Nephron (organoid): ENCODE data around the gene RHOF.

Experiments
- H3K27ac Mint-ChIP-seq, 3 experiments: 2 replicates each; pipeline ENCODE4 v1.8.0; 2020; ENCODE audit warnings: mixed read lengths in 3 of 3, mild to moderate bottlenecking in 2 of 3, moderate library complexity in 1 of 3
- H3K27me3 Mint-ChIP-seq: 2 replicates; pipeline ENCODE4 v1.8.0; 2021; ENCODE audit warnings: low read depth, mild to moderate bottlenecking, moderate library complexity, mixed read lengths
- H3K36me3 Mint-ChIP-seq: 2 replicates; pipeline ENCODE4 v1.8.0; 2020; ENCODE audit warnings: low read depth, mixed read lengths
- H3K4me1 Mint-ChIP-seq: 2 replicates; pipeline ENCODE4 v1.8.0; 2020; ENCODE audit warnings: mixed read lengths
- H3K4me3 Mint-ChIP-seq, 3 experiments: 2 replicates each; pipeline ENCODE4 v1.8.0; 2020; ENCODE audit warnings: mild to moderate bottlenecking in 3 of 3, mixed read lengths in 3 of 3, moderate library complexity in 2 of 3
- H3K9me3 Mint-ChIP-seq: 2 replicates; pipeline ENCODE4 v1.8.0; 2020; ENCODE audit warnings: mixed read lengths
- TF ChIP-seq, protein P1 (sequence below), 3 experiments: fragments of 200-600 bp; sonication (generic); IDR thresholded peaks; one replicate each; pipeline ENCODE4 v1.5.0; 2021; ENCODE audit warnings: antibody characterized with exemption in 3 of 3; ENCODE audit not compliant: unreplicated experiment in 3 of 3

Gene RHOF

DNA sequence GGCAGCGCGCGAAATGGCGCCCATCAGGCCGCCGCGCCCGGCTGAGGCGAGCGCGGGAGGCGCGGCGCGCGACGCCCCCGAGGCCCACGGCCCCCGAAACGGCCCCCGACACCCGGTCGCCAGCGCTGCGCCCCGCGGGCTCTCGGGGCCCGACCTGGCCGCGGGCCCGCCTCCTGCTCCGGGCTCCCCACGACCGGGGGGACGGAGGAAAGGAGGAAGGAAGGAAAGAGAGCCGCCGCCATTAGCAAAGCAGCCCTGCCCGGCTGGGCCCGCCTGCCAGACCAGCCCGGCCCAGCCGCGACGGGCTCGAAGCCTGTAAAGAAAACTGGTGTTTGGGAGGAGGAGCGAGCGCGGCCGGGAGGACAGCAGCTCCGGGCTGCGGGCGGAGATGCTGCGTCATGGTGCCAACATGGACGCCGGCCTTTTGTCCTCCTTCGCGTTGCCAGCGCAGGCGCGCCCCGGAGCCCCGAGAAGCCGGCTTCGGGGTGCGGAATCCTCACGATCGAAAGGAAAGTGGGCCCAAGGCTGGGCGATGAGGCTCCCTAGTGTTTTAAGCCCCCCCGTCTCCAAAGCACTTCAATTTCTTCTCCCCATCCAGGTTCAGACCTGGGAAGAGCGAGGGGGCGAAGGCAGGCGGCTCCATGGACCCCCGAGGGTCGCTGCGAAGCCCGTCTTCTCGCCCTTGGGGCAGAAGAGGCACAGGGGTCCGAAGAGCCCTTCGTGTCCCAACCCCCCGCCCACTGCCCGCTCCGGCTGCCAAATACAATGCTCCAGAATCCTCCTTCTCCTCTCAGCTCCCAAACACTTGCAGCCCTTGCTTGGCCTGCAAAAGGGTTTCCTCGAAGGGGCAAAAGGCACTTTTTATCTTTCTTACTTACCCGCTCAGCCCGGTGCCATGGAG, 7.5 kb upstream of the RHOF start:
- Mint-ChIP-seq H3K9me3 (no peaks in the 10 kb centered on the region), H3K27me3 (no peaks in the 10 kb centered on the region), H3K36me3 (peaks cover 25% of the 10 kb centered on the region), H3K27ac (peak overlapping the region; percentile 99 to 100 (median 100)), H3K4me3 (peak overlapping the region; percentile 87 to 95 (median 92)), H3K4me1 (peaks cover 28% of the 10 kb centered on the region)
- TF ChIP-seq, protein P1, sequence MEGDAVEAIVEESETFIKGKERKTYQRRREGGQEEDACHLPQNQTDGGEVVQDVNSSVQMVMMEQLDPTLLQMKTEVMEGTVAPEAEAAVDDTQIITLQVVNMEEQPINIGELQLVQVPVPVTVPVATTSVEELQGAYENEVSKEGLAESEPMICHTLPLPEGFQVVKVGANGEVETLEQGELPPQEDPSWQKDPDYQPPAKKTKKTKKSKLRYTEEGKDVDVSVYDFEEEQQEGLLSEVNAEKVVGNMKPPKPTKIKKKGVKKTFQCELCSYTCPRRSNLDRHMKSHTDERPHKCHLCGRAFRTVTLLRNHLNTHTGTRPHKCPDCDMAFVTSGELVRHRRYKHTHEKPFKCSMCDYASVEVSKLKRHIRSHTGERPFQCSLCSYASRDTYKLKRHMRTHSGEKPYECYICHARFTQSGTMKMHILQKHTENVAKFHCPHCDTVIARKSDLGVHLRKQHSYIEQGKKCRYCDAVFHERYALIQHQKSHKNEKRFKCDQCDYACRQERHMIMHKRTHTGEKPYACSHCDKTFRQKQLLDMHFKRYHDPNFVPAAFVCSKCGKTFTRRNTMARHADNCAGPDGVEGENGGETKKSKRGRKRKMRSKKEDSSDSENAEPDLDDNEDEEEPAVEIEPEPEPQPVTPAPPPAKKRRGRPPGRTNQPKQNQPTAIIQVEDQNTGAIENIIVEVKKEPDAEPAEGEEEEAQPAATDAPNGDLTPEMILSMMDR (IDR thresholded peaks at IDR 0.05; ENCODE audit: unreplicated experiment in 3 of 3) = no peak

GRCh38 chr12:121799842-121800693, 6.6 kb upstream of the RHOF start:
- no peaks in the 10 kb centered on the region for H3K27me3 Mint-ChIP-seq
- H3K4me1 Mint-ChIP-seq = peaks cover 31% of the 10 kb centered on the region
- peaks cover 28% of the 10 kb centered on the region for H3K36me3 Mint-ChIP-seq
- peak overlapping the region; percentile 88 to 95 (median 93) for H3K4me3 Mint-ChIP-seq
- no peaks in the 10 kb centered on the region for H3K9me3 Mint-ChIP-seq
- peak overlapping the region; percentile 94 to 98 (median 97) for H3K27ac Mint-ChIP-seq
- TF ChIP-seq, protein P1 (IDR thresholded peaks at IDR 0.05; ENCODE audit: unreplicated experiment in 3 of 3) = no peak

DNA sequence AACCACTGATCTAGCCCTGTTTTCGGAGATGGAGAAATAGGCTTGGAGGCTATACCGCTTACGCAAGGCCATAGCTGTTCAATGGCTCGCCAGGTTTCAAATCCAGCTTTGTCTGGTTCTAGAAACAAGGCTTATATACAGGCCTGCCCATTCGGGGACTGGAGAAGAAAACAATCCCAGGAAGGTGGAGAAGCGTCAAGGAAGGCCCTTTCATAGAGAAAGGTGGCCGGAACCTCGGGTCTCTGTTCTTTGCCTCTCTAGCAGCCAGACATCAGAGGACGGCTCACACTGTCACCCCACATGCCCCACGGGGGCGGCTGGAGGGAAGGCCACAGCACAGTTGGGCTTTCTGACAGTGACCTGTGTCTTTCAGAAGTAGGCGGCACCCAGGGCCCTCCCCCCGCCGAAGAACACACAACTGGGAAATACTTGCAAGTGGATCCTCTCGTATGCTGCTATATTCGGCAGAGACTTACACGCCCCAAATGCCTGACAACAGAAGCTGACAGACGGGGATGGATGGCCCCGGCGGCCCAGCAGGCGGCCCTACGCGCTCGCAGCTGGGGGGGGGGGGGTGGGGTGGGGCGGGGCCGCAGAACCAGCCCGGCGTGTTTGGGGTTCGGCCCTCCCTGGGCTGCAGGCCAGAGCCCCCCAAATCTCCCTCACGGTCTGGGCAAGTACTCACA, 5.8 kb upstream of the RHOF start:
- H3K27ac Mint-ChIP-seq = peak overlapping the region; percentile 94 to 98 (median 97)
- peak overlapping the region; percentile 88 to 95 (median 93) for H3K4me3 Mint-ChIP-seq
- H3K4me1 Mint-ChIP-seq = peaks cover 39% of the 10 kb centered on the region
- no peaks in the 10 kb centered on the region for H3K9me3 Mint-ChIP-seq
- H3K36me3 Mint-ChIP-seq = peaks cover 30% of the 10 kb centered on the region
- no peaks in the 10 kb centered on the region for H3K27me3 Mint-ChIP-seq
- TF ChIP-seq, protein P1 (IDR thresholded peaks at IDR 0.05; ENCODE audit: unreplicated experiment in 3 of 3) = no peak

- peak overlapping the region; percentile 94 to 98 (median 97) for H3K27ac Mint-ChIP-seq
- H3K27me3 Mint-ChIP-seq = no peaks in the 10 kb centered on the region
- peaks cover 42% of the 10 kb centered on the region for H3K4me1 Mint-ChIP-seq
- TF ChIP-seq, protein P1 (IDR thresholded peaks at IDR 0.05; ENCODE audit: unreplicated experiment in 3 of 3) = no peak
- H3K36me3 Mint-ChIP-seq = peaks cover 30% of the 10 kb centered on the region
- H3K9me3 Mint-ChIP-seq = no peaks in the 10 kb centered on the region
- peak overlapping the region; percentile 88 to 95 (median 93) for H3K4me3 Mint-ChIP-seq
Measured at GRCh38 chr12:121798787-121799155, 5.3 kb upstream of the RHOF start.

DNA sequence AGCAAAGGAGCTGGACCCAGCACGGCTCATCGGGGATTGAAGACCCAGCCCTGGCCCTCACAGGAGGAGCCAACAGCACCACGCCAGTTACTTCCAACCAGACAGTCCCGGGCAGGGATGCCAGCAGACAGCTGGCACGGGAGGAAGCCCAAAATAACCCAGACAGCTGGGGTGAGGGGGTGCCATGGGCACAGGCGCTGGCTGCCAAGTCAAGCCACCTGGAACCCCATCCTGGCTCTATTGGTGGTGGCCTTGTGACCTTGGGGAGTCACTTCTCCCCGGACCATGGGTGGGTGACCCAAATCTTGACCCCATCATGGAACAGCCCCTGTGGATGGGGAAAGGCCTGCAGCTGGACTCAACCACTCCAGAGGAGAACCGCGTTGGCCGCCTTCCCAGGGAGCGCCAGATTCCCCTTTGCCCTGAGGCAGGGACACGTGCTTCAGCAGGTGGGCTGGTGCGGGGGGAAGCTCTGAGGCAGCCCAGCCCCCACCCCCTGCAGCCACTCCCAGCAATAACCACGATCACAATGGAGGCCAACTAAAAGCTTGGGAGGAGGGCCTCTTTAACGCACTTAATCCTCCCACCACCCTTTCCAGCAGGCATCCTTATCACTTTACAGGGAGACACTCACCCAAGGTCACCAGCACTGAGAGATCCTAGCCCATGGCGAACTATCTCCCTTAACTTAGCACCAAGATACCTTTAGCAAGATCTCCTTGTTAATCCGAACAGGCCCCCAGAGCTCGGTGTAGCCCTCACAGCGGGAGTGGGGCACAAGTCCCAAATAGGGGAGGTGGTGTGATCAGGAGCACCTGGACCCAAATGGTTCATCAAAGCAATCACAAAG, 4.7 kb upstream of the RHOF start:
- Mint-ChIP-seq H3K4me1 (peaks cover 42% of the 10 kb centered on the region), H3K27ac (peak overlapping the region; percentile 94 to 98 (median 97)), H3K27me3 (no peaks in the 10 kb centered on the region), H3K9me3 (no peaks in the 10 kb centered on the region), H3K36me3 (peaks cover 30% of the 10 kb centered on the region), H3K4me3 (peak overlapping the region; percentile 88 to 95 (median 93))
- TF ChIP-seq, protein P1 (IDR thresholded peaks at IDR 0.05; ENCODE audit: unreplicated experiment in 3 of 3) = no peak
